Heart left ventricle (tissue), 13 donors: ENCODE data around the gene CIAPIN1.

Experiments
- CTCF ChIP-seq, 12 donors: fragments of 200-600 bp; sonication (generic) in 4 of 12; IDR thresholded peaks; one replicate each; pipeline versions ENCODE4 v1.5.0 to v1.8.0; 2018 to 2022; ENCODE audit warnings: antibody characterized with exemption in 12 of 12, mild to moderate bottlenecking in 5 of 12
- POLR2A ChIP-seq, 2 donors: fragments of 450-650 bp; IDR thresholded peaks; one replicate each; pipeline ENCODE4 v1.6.1; 2017; ENCODE audit warnings: antibody characterized with exemption in 2 of 2, mild to moderate bottlenecking in 2 of 2, moderate library complexity in 2 of 2
- donor health status: ischemic (EF 13 %, LVEDD 7.1; RV severe dilation, severe dysfunction).
- donor health status: DM: no; HTN: yes; CAD: no.
- donor health status: DM: no; HTN: no; CAD: no.
- donor health status: ischemic (EF 25% LVEDD 6.9; RV normal size, moderate dysfunction).
- donor health status: ischemic (EF 25% LVEDD 5.7; RV mildly dilated, moderate dysfunction).
- donor health status: ischemic (EF 35%, LVEDD 5.7; RV mildly dilated, moderate dysfunction).
- donor health status: nonischemic (EF 11% LVEDD 7.7; RV severe dilation, severe dysfunction).
- donor health status: DM: yes; HTN: yes; CAD: no.
- donor health status: PGD.
- donor health status: ischemic (EF 29% LVEDD 5.4; RV normal size, mild dysfunction).
- donor health status: nonischemic (EF 23%, LVEDD 6.1; RV moderate dilation, normal function).

- TF ChIP-seq CTCF (IDR thresholded peaks at IDR 0.05) (no peak), POLR2A (IDR thresholded peaks at IDR 0.05) (no peak)
These were observed 32.2 kb upstream of the CIAPIN1 start for GRCh38 chr16:57479205-57479975.
